Natural killer cell (primary cell): ENCODE results near the gene ALKBH4. TPM values are rescaled to one million over a fixed set of nuclear protein-coding genes. Genes with fewer than 3 reads are reported as not detected.
"Not testable (repeated sequence)": the region's sequence is repeated elsewhere in the genome, so short reads cannot be mapped to it uniquely, and the experiment has no call there.

Experiments
- ATAC-seq, 3 donors: fragments of 150-1000 bp in 2 of 3; fragments of 200-7000 bp in 1 of 3; cut with Tn5 transposase; 1 replicate in 1 of 3; 2 replicates in 2 of 3; pipeline ENCODE4 v1.10.0; 2021; ENCODE audit warnings: mild to moderate bottlenecking in 2 of 3, moderate library complexity in 2 of 3
- DNase-seq, 2 donors: peaks; one replicate each; pipeline versions ENCODE4 v3.0.0 to v3.0.0-alpha.2; 2013 to 2021; ENCODE audit warnings: mixed read lengths in 1 of 2
- H3K27ac ChIP-seq: one replicate; pipeline ENCODE4 v1.5.1; 2013; ENCODE audit warnings: mild to moderate bottlenecking, low read length
- H3K27me3 ChIP-seq: one replicate; pipeline ENCODE4 v1.6.1; 2013; ENCODE audit warnings: low read length; ENCODE audit not compliant: control insufficient read depth, insufficient read depth
- H3K36me3 ChIP-seq: one replicate; pipeline ENCODE4 v1.6.1; 2013; ENCODE audit warnings: low read length; ENCODE audit not compliant: control insufficient read depth, insufficient read depth
- H3K4me1 ChIP-seq: one replicate; pipeline ENCODE4 v1.6.1; 2013; ENCODE audit warnings: low read length; ENCODE audit not compliant: control insufficient read depth, insufficient read depth
- H3K4me3 ChIP-seq: one replicate; pipeline ENCODE4 v1.5.1; 2013; ENCODE audit warnings: low read length
- H3K9me3 ChIP-seq: one replicate; pipeline ENCODE4 v1.6.1; 2013; ENCODE audit warnings: low read length; ENCODE audit not compliant: control insufficient read depth, insufficient read depth
- H3K27ac Mint-ChIP-seq, 2 donors: one replicate each; pipeline ENCODE4 v1.8.0; 2022; ENCODE audit warnings: mild to moderate bottlenecking in 2 of 2, mixed read lengths in 2 of 2, moderate library complexity in 1 of 2
- H3K27me3 Mint-ChIP-seq, 2 donors: one replicate each; pipeline ENCODE4 v1.8.0; 2022; ENCODE audit warnings: low read depth in 2 of 2, mixed read lengths in 2 of 2
- H3K36me3 Mint-ChIP-seq: one replicate; pipeline ENCODE4 v1.8.0; 2022; ENCODE audit warnings: mixed read lengths
- H3K4me1 Mint-ChIP-seq, 2 donors: one replicate each; pipeline ENCODE4 v1.8.0; 2022; ENCODE audit warnings: mixed read lengths in 2 of 2
- H3K4me3 Mint-ChIP-seq: one replicate; pipeline ENCODE4 v1.8.0; 2022; ENCODE audit warnings: mild to moderate bottlenecking, moderate library complexity, mixed read lengths
- H3K9me3 Mint-ChIP-seq, 2 donors: one replicate each; pipeline ENCODE4 v1.8.0; 2022; ENCODE audit warnings: mixed read lengths in 2 of 2
- WGBS: methylation state at CpG from one replicate; pipeline ENCODE4 v1.1.7; 2013; ENCODE audit warnings: missing lambda C conversion rate; ENCODE audit not compliant: insufficient coverage; 5-methylcytosine and 5-hydroxymethylcytosine counted together
- intact Hi-C: fragments of 100-400 bp; cut with micrococcal nuclease; formaldehyde crosslinking; loops from one replicate; pipeline ENCODE4 v1.14.2; 2022
- total RNA-seq, 4 donors: library from RNA; stranded (reverse); fragments of 120-200 nt in 1 of 4; gene quantifications; one replicate each; pipeline versions ENCODE4 v1.2.3 to v1.2.4, GENCODE V29; 2013 to 2022
- TF ChIP-seq, protein P1 (sequence below): fragments of 200-600 bp; IDR thresholded peaks from one replicate; pipeline ENCODE4 v1.8.0; 2022; ENCODE audit warnings: antibody characterized with exemption

ALKBH4 gene
- total RNA-seq, 3 donors from 2014 or later (not counting 1 experiment from before 2014, with no cell fraction given) = 4.1 to 9.2 (median 9.1) TPM

DNA sequence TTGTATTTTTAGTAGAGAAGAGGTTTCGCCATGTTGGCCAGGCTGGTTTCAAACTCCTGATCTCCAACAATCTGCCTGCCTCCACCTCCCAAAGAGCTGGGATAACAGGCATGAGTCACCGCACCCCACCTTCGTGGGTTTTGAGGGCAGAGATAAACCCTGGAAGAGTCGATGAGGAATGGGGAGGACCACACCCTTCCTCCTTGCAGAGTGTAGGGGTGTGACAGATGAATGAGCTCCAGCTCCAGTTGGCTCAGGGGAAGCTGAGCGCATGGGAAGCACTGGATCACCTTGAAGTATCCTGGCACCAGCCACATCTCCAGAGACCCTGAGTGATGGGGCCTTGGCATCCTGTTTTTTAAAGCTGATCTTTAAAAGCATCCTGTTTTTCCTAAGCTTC, 19.7 kb upstream of the ALKBH4 start:
- intact Hi-C loops, DNase-seq, H3K27me3 ChIP-seq, H3K36me3 ChIP-seq, H3K27ac Mint-ChIP-seq, H3K36me3 Mint-ChIP-seq, H3K4me3 Mint-ChIP-seq, H3K27me3 Mint-ChIP-seq, H3K9me3 ChIP-seq, H3K4me3 ChIP-seq, H3K27ac ChIP-seq, H3K4me1 Mint-ChIP-seq, ATAC-seq, H3K9me3 Mint-ChIP-seq, H3K4me1 ChIP-seq: not testable (repeated sequence)
- no CpG with 5 or more reads among the region's 5 CpGs for WGBS

GRCh38 chr7:102481962-102482361, 17.3 kb upstream of the ALKBH4 start:
- H3K9me3 ChIP-seq, H3K27ac ChIP-seq, H3K4me3 Mint-ChIP-seq, intact Hi-C loops, ATAC-seq, H3K4me1 ChIP-seq, H3K36me3 ChIP-seq, H3K36me3 Mint-ChIP-seq, H3K4me3 ChIP-seq, H3K4me1 Mint-ChIP-seq, H3K9me3 Mint-ChIP-seq, H3K27me3 ChIP-seq, H3K27me3 Mint-ChIP-seq, DNase-seq, H3K27ac Mint-ChIP-seq: not testable (repeated sequence)
- WGBS = no CpG with 5 or more reads among the region's 10 CpGs

GRCh38 chr7:102479982-102480637, 15.4 kb upstream of the ALKBH4 start:
- H3K27ac ChIP-seq, H3K4me1 ChIP-seq, H3K27ac Mint-ChIP-seq, DNase-seq, H3K4me3 Mint-ChIP-seq, H3K9me3 ChIP-seq, ATAC-seq, H3K27me3 ChIP-seq, H3K9me3 Mint-ChIP-seq, H3K36me3 Mint-ChIP-seq, H3K4me3 ChIP-seq, H3K4me1 Mint-ChIP-seq, intact Hi-C loops, H3K36me3 ChIP-seq, H3K27me3 Mint-ChIP-seq: not testable (repeated sequence)
- WGBS = 5% methylated on average over 4 of the region's 11 CpGs
- TF ChIP-seq, protein P1, sequence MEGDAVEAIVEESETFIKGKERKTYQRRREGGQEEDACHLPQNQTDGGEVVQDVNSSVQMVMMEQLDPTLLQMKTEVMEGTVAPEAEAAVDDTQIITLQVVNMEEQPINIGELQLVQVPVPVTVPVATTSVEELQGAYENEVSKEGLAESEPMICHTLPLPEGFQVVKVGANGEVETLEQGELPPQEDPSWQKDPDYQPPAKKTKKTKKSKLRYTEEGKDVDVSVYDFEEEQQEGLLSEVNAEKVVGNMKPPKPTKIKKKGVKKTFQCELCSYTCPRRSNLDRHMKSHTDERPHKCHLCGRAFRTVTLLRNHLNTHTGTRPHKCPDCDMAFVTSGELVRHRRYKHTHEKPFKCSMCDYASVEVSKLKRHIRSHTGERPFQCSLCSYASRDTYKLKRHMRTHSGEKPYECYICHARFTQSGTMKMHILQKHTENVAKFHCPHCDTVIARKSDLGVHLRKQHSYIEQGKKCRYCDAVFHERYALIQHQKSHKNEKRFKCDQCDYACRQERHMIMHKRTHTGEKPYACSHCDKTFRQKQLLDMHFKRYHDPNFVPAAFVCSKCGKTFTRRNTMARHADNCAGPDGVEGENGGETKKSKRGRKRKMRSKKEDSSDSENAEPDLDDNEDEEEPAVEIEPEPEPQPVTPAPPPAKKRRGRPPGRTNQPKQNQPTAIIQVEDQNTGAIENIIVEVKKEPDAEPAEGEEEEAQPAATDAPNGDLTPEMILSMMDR = peak; percentile 15

- H3K4me3 ChIP-seq, H3K27ac ChIP-seq, H3K4me1 Mint-ChIP-seq, intact Hi-C loops, H3K36me3 ChIP-seq, H3K36me3 Mint-ChIP-seq, ATAC-seq, H3K4me3 Mint-ChIP-seq, H3K9me3 ChIP-seq, H3K27me3 ChIP-seq, DNase-seq, H3K9me3 Mint-ChIP-seq, H3K27me3 Mint-ChIP-seq, H3K4me1 ChIP-seq: not testable (repeated sequence)
- no CpG with 5 or more reads among the region's 10 CpGs for whole genome bisulfite sequencing
- peak overlapping the region in 1 of 2 donors; percentile 74 for H3K27ac Mint-ChIP-seq
Observed at GRCh38 chr7:102479209-102479584, 14.5 kb upstream of the ALKBH4 start.

DNA sequence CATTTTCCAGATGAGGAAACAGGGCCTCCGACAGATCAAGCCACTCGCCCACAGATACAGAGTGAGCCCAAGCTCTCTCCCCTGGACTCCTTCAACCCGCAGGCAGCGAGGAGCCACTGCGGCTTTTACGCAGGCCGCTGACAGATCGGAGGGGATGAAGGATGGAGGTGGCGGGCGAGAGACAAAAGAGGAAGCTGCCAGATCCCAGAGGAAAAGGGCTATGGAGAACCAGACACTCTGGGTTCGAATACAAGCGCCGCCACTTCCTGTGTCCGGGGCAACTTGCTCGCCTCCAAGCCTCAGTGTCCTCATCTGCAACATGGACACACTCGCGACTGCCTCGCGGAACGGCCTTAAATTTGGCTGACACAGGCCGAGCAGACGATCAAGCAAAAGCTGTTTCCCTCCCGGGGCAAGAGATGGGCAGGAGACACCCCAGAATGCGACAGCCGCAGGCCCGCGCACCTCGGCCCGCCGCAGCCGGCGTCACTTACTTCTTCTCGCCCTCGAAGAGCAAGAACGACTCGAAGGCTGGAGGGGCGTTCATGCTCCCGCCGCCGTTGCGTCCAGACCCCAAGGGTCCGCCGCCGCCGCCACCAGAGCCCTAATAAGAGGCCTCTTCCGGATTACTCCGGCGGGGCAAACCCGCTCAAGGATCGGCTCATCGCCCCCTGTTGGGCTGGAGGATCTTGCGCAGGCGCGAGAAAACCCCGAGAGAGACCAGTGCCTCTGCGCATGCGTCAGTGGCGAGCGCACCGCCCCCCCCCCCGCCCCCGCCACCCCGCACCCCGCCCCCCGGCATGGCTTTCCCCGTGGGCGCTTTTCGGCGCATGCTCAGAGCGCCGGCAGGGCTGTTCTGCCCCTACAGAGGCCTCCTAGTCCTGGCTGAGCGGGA, 13.9 kb upstream of the ALKBH4 start, which contains the start of gene POLR2J:
Gene POLR2J, minus strand, starts transcription at position 609 of the 895 bp plus-strand sequence. Its CDS starts 62 bp downstream, at position 547.
- ATAC-seq (peak; percentile 87 to 94 (median 89)), DNase-seq (peak; percentile 80 to 98)
- peak within 1 kb of the TSS; percentile 89 for H3K4me3 Mint-ChIP-seq
- intact Hi-C loops, H3K4me1 ChIP-seq, H3K9me3 Mint-ChIP-seq, H3K27me3 Mint-ChIP-seq, H3K4me1 Mint-ChIP-seq, H3K9me3 ChIP-seq, H3K36me3 ChIP-seq, H3K36me3 Mint-ChIP-seq, H3K27me3 ChIP-seq: not testable (repeated sequence)
- peak within 1 kb of the TSS; percentile 74 to 79 for H3K27ac Mint-ChIP-seq
- WGBS = 0% methylated on average over 29 of the region's 72 CpGs
- H3K4me3 ChIP-seq = peak within 1 kb of the TSS; percentile 49
- H3K27ac ChIP-seq = peak within 1 kb of the TSS; percentile 38
- TF ChIP-seq, protein P1 = peak; percentile 37

DNA sequence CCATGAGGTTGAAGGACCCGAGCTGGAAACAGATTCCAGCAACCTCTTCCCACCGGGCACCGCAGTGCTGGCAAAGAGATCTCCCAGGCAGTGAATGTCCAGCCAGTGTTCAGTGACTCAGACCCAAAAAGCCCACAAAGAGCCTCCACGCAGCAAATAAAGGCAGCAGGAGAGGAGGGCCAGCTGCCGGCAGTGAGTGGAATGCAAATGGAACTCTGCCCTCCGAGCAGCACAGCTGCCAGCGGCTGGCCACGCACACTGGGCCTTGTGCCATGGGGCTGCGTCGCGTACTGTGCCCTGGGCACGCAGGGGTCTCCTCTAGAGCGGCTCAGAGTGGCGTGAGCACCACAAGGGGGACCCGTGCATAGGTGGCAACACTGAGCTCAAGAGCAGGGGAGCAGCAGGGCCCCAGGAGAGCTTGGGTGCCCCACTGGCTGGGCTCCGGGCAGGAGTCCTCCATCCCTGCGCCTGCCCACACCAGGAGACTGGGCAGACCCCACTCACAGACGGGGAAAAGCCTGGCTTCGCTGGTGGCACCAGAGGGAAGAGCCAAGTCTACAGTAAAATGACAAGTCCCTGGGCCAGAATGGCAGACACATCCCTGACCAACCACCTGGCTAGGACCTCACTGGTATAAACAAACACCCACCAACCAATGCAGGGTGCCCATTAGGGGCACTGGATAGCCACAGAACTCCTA, 10.2 kb upstream of the ALKBH4 start:
- H3K27ac Mint-ChIP-seq, ATAC-seq, intact Hi-C loops, H3K27me3 ChIP-seq, H3K27me3 Mint-ChIP-seq, H3K4me1 ChIP-seq, H3K9me3 ChIP-seq, H3K27ac ChIP-seq, H3K4me3 Mint-ChIP-seq, H3K4me3 ChIP-seq, DNase-seq, H3K9me3 Mint-ChIP-seq, H3K36me3 Mint-ChIP-seq, H3K4me1 Mint-ChIP-seq: not testable (repeated sequence)
- WGBS = 100% methylated on average over 3 of the region's 19 CpGs
- H3K36me3 ChIP-seq = peaks cover 17% of the 10 kb centered on the region
